Activated effector memory CD4-positive, alpha-beta T cell treated with Interleukin-2 at 50 U/mL for 16 hours (primary cell): ENCODE results near the gene EFS.
"Not testable (repeated sequence)": the region's sequence is repeated elsewhere in the genome, so short reads cannot be mapped to it uniquely, and the experiment has no call there.

Experiments used
- DNase-seq: peaks from one replicate; pipeline ENCODE4 v3.0.0-alpha.2; 2020

Gene EFS, protein sequence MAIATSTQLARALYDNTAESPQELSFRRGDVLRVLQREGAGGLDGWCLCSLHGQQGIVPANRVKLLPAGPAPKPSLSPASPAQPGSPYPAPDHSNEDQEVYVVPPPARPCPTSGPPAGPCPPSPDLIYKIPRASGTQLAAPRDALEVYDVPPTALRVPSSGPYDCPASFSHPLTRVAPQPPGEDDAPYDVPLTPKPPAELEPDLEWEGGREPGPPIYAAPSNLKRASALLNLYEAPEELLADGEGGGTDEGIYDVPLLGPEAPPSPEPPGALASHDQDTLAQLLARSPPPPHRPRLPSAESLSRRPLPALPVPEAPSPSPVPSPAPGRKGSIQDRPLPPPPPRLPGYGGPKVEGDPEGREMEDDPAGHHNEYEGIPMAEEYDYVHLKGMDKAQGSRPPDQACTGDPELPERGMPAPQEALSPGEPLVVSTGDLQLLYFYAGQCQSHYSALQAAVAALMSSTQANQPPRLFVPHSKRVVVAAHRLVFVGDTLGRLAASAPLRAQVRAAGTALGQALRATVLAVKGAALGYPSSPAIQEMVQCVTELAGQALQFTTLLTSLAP

DNA sequence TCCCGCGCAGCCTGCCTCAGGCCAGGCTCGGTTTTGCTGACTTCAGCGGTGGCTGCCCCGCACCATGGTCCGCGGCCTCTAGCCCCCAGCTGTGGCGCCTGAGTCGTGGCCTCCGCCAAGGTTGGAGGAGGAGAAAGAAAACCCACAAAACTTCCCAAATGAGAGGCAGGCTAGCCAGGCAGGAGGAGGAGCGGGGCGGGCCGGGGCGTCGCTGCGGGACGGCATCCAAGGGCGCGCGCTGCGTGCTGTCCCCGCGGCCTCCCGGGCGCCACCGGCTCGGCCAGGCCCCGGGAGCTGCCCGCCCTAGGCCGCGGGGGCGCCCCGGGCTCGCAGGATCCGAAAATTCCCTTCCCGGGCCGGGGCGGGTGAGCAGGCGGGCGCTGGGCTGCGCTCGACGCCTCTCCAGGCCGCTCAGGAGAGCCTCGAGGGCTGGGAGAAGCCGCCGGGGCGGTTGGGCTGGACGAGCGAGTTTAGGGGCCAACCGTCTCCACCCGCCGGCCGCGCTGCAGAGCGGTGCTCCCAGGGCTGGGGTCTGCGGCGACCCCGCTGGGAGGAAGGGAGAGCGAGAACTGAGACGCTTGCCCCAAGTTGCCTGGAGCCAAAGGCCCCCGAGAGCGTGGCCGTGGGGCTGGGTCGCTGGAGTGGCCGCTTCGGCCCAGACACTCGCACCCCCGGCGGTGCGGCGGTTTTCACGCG is at the start of gene EFS:
TSS of gene EFS (minus strand) at position 137 of the 696 bp plus-strand sequence. CDS start 147 bp downstream, outside the sequence.
- DNase-seq, result no peak

DNA sequence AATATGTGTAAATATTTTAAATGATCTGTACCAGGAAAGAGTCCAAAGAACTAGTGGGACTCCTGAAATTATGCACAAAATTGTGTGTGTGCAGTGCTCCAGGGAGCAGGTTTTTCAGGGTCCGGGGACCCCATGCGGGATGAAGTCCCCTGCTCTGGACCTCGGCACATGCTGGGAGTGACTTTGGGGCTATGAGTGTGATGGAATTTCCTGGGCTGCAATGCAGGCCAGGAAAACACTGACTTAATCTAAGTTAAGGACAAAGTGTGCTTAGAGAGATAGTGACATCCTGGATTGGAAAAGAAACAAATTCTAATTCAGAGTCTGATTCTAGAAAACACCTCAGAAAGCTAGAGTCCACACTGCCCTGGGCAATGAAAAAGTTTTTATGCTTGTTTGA is 49.3 kb upstream of the EFS start:
- no peak for DNase-seq

DNA sequence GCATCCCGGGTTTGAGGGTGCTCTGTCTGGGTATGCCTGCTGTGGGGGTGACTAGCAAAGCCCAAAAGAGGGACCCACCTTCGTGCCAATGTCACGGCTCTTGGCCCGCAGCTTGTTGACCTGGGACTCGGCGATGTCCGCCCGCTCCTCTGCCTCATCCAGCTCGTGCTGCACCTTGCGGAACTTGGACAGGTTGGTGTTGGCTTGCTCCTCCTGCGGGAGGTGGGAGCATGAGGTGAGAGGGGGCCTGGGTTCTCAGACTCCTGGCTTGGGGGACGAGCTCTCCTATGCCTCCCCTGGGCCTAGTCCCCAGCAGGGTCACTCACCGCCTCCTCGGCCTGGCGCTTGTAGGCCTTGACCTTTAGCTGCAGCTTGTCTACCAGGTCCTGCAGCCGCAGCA is 48.7 kb upstream of the EFS start:
- DNase-seq, result no peak

DNA sequence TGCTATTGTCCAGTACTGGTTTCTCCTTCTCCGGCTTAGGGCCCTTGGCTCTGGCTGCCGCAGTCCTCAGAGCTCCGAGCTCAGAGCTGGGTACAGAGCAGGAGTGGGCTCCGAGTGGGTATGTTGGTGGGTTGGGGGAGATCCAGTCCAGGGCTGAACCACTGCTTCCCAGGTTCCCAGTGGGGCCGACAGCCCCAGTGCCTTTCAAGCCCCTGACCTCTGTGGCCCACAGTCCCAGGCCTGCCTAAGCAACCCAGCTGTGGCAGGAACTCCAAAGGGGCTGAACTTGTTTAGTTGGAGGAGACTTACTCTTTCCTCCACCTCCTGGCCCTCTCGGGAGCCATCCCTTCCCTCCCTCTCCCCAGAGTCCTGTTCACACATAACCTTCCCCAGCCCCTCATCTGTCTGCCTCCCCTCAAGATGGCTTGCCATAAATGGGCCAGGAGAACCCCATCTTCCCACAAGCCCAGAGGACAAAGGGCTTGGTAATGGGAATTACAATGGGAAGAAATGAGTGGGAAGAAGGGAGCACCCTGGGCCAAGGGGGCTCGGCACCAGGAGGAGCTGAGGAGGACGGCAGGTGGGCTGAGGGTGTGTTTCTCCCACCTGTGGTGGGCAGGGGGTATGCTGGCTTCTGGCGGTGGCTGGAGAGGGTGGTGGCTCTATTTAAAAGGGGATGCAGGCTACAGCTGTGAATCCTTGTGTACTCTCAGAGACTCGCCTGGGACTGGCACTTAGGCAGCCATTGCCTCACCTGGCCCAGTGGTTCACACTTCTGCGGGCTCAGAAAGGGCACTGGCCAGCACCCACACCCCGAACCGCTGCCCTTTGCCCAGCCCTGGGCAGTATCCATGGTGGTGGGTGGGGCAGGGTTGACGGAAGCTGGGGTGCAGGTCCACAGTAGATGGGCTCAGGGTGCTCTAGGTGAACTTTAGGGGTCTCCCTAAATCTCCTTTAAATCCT is 46.9 kb upstream of the EFS start:
- no peak for DNase-seq

DNA sequence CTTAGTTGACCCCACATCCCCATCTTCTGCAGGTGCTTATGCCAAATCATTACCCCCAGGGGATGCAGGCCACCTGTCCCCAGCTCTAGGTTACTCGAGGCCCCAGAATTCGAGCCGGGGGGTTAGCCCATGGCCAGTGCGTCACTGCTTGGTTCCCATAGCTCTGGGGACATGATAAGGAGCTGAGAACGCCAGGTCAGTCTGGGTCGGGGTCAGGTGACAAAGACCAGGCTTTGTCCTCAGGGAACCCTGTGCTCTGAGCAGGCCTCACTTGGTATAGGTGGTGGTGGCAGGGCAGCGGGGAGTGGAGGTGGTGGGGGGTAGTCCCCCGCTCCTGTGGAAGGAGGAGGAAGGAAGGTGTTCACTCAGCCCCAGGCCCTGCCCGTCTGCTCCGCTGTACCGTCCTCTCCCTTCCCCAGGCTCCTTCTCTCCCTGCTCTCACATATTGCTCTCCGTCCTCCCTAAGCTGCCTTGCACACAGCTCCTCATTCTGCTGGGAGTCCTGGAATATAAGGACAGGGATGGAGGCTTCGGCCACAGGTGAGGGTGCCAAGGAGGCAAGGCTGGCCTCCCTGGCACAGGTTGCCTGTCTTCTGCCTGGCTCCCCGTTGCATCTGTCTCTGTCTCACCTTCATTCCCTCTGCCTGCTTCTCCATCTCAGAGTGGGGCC is 45.1 kb upstream of the EFS start:
- no peak for DNase-seq

DNA sequence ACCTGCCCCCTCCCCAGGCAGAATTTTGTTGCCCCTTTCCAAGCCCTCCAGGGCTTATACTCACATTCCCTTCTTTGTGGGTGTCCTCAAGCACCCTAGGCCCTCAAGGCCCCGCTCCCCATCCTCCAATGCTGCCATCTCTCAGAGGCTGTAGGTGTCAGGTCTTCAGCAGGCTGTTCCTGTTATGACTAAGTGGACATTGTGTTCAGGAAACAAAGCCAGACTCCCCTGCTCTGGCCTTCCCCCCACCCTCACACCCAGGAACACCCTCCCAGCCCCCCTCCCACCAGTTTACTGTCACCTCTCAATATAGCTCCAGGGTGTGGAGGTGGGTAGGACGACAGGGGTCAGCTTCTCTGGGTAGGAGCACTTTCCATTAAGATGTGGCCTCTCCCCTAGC is 44.5 kb upstream of the EFS start:
- no peak for DNase-seq

DNA sequence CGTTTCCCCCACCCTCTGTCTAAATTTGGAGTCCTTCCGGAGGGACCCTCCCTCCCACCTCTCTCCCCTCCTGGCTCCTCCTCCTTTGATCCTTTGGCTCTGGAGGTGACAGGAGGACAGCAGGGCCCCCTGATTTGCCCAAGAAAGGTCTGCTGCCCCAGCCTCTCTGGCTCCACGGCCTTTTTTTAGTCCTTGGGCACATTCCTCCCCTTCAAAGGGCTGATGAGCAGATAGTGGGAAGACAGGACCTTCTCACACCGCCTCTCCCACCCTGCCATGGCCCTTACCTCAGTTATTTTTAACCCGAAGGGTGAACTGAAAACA is 43.3 kb upstream of the EFS start:
- DNase-seq, result no peak

DNA sequence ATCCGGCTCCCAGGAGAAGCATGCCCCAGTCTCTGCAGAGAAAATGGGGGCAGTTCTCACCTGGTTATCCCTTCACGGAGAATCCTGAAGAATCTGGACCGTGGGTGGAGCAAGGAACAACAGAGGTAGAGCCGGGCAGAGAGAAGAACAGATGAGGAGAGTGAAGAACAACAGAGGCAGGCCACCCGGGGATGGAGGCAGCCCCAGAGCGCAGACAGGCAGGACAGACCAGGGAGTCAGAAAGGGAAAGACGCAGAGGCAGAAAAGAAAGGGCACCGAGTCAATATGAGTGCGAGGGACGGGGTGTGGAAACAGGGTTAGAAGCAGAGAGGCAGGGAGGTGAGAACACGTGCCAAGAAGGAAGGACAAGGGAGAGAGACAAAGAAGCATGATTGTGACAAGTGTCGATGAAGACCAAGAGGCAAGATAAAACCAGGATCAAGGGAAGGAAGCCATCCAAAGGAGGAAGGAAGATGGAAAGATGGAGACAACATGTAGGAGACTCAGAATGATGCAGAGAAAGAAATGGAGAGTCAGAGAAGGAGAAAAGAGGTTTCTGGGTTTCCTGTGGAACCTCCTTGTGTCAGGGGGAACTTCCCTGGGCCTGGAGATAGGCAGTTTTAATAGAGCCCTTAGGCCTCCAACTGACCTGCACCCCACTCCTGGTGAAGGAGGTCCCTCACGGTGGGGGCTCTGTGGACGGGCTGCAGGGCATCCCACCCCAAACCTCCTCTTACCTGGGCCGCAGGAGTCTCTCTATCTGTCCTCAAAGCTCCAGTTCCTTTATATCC is 42.7 kb upstream of the EFS start, which contains the start of gene MYH6:
TSS of gene MYH6 (minus strand) at position 758 of the 791 bp plus-strand sequence. CDS start 1,050 bp downstream, outside the sequence.
- no peak for DNase-seq

DNA sequence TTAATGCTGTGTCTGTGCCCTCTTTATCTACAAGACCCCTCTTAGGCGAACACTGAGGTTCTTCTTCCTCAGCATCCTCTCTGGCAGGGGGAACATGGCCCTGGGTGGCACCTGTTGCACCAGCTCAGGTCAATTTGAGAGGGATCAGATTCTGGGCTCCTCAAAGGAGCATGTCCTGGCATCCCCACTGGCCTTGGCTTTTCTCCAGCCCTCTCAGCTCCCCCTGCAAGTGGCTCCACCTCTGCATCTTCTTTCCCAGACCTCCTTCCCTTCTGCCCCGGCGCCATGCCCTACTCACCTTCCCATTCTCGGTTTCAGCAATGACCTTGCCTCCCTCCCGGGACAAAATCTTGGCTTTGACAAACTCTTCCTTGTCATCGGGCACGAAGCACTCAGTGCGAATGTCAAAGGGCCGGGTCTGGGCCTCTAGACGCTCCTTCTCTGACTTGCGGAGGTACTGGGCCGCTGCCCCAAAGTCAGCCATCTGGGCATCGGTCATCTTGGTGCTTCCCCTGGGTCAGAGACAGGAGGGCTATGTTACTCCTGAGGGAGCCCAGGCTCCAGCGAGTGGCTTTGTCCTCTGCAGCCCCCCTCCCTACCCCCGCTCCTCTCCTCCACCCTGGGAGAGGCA is 41.9 kb upstream of the EFS start:
- no peak for DNase-seq

DNA sequence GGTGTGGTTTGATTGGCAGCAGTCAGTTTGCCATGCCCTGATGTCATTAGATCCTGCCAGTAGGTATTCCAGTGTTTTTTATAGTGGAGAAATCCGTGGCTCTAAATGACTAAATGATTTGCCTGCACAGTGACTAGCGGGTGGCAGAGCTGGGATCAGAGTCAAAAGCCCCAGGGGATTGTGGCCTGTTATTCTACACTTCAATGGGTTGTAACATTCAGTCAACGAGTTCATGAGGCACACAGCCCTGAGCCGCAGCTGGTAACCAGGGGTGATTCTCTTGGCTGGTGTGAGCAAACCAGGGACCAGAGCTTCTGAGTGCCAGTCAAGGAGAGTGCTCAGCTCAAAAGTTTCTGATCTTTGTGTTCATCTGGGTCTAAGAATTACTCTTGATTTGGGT is 41.3 kb upstream of the EFS start:
- no peak for DNase-seq

DNA sequence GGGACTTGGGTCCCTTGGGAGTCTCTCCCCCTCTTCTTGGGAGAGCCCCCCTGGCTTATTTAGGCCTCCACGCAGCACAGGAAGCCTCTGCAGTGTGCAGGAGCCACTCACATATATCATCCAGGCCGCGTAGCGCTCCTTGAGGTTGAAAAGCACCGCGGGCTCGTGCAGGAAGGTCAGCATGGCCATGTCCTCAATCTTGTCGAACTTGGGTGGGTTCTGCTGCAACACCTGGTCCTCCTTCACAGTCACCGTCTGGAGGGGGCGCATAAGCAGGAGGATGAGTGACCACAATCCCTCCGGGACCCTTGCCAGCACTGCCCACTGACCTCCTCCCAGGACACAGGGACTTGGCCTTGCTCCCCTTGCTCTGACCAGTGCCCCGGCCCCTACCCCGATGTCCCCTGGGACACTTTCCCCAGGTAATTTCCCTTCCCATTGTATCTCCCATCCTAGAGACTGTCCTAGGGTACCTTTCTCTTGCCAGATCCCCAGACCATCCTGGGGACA is 40.6 kb upstream of the EFS start:
- no peak for DNase-seq

DNA sequence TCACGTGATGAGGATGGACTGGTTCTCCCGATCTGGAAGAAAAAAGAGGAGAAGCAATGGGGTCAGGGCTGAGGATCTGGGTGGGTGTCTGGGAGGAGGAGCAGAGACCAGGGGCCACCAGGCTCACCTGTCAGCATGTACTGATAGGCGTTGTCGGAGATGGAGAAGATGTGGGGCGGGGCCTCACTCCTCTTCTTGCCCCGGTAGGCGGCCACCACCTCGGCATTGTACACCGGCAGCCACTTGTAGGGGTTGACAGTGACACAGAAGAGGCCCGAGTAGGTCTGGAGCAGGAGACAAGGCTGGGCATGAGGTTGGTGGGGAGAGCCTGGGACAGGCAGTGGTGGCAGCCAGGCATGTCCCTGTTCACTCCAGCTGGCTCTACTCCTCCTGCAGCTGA is 40.1 kb upstream of the EFS start:
- DNase-seq, result no peak

DNA sequence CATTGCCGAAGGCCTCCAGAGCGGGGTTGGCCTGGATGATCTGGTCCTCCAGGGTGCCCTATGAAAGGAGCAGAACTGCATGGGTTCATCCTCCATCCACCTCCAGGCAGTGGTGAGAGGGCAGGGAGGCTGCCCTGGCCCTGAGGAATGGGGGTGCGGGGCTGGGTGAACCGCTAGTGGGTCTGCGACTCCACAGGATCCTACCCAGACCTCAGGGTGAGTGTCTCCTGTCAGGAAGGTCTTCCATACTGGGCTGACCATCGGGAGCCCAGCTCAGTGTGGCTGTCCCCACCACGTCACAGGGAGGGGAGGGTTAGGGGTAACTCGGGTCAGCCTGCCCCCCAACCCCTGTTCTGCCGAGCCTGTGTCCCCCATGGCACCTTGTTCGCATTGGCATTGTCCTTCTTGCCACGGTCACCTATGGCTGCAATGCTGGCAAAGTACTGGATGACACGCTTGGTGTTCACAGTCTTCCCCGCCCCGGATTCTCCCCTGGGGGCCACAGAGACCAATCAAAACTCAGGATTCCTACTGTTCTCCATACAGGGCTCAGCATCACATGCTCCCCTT is 39.4 kb upstream of the EFS start:
- DNase-seq, result no peak

DNA sequence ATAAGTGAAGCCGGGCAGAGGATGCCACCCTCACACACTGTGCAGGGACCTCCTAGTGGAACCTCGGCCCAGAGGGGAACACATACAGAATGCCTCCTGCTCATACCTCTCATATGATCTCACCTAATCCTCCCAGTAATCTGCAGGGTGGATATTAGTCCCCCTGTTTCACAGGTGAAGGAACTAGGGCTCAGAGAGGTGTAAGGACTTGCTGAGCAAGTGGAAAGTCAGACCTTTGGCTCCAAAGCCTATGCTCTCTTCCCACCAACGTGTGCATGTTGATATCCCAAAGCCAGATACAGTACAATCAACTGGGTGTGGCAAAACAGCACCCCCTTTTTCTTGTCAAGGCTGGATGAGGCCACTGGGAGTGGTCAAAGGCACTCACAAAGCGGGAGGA is 38.9 kb upstream of the EFS start:
- no peak for DNase-seq

DNA sequence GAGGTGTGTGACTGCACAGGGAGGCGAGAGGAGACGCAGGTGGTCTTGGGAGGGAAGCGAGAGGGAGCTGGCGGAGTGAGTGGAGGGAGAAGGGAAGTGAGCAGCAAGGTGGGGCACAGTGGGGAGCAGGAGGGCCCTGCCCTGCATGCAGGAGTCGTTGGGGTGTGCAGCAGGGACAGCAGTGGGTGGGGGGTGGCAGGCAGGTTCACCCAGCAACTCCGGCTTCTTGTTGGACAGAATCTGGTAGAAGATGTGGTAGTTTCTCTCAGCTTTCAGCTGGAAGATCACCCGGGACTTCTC is 38.1 kb upstream of the EFS start:
- DNase-seq, result no peak

DNA sequence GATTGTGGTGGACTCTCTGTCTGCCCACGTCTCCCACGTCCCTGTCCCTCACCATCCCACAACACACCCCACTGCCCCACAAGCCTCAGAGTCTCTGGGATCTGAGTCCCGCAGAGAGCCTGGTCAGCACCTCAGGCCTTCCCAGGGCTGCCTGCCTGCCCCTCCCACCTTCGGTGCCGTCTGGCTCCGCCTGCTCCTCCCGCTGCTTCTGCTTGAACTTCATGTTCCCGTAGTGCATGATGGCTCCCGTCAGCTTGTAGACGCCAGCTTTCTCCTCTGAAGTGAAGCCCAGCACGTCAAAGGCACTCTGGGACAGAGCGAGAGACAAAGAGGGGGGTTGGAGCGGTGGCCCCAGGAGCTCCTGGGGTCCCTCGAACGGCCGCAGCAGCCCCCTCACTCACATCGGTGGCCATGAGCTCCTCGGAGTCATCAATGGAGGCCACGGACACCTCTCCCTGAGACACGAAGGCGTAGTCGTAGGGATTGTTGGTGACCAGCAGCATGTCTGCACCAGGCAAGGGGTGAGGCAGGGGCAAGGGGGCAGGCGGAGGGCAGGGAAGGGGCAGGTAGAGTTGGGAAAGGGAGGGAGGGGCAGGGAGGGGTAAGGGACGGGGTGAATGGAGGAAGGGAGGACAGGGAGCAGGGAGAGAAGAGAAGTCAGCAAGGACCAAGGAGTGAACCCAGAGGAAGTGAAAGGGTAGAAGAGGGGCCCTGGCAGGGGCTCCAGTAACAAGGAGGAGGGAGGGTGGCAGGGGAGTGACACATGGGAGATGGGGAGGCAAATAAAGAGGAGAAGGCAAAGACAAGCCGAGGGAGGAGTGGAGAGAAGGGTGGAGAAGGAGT is 37.5 kb upstream of the EFS start:
- DNase-seq, result no peak

DNA sequence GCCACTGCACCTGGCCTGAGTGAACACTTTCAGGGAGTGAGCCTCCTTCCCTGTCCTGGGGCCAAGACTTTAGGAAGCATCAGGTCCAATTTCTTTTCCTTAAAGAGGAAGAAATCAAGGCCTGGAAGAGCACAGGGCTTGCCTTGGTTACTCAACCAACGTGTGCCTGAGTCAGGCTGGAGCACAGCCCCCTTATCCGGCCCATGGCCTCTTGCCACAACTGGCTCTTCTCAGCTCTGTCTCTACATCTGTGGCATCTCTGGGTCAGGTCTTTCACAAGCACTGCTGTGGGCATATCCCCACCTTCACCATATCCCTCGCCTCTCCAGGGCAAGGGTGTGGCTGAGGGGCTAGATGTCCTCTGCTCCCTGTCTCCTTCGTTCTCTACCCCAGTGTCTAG is 36.3 kb upstream of the EFS start:
- DNase-seq, result no peak

DNA sequence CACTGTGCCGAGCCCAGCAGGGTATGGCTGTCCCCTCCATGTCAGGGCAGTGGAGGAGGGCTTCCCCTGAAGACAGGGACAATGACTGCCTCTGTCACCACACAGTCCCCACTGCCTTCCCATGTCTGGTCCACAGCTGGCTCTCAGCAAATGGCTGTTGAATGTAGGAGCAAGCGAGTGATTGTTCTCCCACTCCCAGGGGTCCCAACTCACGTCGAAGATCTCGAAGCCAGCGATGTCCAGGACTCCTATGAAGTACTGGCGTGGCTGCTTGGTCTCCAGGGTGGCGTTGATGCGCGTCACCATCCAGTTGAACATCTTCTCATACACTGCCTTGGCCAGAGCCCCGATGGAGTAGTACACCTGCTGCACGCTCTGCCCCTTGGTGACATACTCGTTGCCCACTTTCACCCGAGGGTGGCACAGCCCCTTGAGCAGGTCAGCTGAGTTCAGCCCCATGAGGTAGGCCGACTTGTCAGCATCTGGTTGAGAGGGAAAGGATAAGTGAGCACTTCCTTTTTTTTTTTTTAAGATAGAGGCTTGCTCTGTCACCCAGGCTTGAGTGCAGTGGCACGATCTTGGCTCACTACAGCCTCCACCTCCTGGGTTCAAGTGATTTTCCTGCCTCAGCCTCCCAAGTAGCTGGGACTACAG is 35.7 kb upstream of the EFS start:
- DNase-seq, result not testable (repeated sequence)

DNA sequence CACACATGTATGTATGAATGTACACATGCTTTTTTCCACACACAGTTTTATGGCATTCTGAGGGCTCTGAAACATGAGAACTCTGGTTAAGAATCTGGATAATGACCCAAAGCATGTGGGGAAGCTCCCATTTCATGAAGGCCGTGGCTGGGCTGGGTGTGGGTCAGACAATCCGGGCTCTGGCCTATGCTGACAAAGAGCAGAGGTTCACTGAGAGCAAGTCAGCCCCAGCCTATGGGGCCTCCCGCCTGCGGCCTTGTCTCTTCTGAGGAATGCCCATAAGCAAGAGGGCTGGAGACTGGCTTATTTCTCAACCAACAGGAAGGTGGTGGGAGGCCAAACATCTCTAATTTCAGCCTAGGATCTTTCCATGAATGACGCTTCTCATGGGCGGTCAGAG is 34.6 kb upstream of the EFS start:
- DNase-seq, result no peak
